ENCODE data around the gene ADAP1.

The ADAP1 gene

GRCh38 chr7:853366-854117 lies 100.9 kb downstream of the ADAP1 start:
- DNase-seq: no peak

GRCh38 chr7:851204-851603 lies 103.3 kb downstream of the ADAP1 start:
- DNase-seq: no peak

GRCh38 chr7:849781-850180 lies 104.7 kb downstream of the ADAP1 start:
- no peak for DNase-seq

- no peak for DNase-seq
Observed at GRCh38 chr7:849145-849544, 105.3 kb downstream of the ADAP1 start.

All from activated naive CD4-positive, alpha-beta T cell treated with Interleukin-2 at 50 U/mL for 16 hours (primary cell).